Measurements from ENCODE around the gene USP12.

DNA sequence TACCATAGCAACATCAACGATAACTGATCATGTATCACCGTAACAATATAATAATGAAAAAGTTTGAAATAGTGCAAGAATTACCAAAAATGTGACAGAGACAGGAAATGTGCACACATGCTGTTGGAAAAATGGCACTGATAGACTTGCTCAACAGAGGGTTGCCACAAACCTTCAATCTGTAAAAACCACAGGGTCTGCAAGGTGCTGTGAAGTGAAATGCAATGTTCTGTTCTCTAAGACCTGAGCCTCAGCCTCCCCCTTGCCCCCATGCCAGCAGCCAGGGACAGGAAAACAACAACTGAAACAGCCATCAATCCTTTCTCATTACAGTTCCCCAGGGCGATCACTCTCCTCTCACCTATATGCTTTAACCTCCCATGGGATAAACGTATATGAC is 88.4 kb downstream of the USP12 start:
- TF ChIP-seq, protein P1, sequence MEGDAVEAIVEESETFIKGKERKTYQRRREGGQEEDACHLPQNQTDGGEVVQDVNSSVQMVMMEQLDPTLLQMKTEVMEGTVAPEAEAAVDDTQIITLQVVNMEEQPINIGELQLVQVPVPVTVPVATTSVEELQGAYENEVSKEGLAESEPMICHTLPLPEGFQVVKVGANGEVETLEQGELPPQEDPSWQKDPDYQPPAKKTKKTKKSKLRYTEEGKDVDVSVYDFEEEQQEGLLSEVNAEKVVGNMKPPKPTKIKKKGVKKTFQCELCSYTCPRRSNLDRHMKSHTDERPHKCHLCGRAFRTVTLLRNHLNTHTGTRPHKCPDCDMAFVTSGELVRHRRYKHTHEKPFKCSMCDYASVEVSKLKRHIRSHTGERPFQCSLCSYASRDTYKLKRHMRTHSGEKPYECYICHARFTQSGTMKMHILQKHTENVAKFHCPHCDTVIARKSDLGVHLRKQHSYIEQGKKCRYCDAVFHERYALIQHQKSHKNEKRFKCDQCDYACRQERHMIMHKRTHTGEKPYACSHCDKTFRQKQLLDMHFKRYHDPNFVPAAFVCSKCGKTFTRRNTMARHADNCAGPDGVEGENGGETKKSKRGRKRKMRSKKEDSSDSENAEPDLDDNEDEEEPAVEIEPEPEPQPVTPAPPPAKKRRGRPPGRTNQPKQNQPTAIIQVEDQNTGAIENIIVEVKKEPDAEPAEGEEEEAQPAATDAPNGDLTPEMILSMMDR (IDR thresholded peaks at IDR 0.05; ENCODE audit: insufficient read depth, low read length) = no peak
- no peak for TF ChIP-seq POLR2AphosphoS5 (IDR thresholded peaks at IDR 0.05; ENCODE audit: low read depth)

Data from HL-60 (cell line).